ENCODE results near the gene CTNNBL1. TPM values are rescaled to one million over a fixed set of nuclear protein-coding genes. Genes with fewer than 3 reads are reported as not detected.

CTNNBL1 gene
- total and polyA plus RNA-seq, 3 donors from 2014 or later: 50.4 to 119 (median 61.0) TPM

DNA sequence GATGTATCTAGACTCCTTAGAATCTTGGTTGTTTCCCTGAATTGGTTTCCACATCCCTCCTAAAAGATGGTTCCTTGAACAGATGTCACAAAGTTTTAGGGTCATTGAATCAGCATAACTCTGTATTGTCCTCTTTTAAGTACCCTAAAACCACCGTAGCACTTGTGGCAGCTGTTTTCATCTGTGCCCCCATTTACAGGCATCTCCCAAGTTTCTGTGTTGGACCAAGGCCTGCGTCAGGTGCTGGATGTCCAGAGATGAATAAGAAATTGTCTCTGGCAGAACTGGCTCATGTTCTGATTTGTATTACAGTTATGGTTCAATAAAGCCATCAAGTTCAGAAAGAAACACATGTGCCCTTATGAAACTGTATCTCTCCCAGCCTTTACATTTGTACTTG, 48.3 kb downstream of the CTNNBL1 start:
- H3K36me3 ChIP-seq (ENCODE audit: low read depth, missing control alignments): no peaks in the 10 kb centered on the region
- TF ChIP-seq POLR2A (IDR thresholded peaks at IDR 0.05): no peak
- TF ChIP-seq CTCF (IDR thresholded peaks at IDR 0.05): no peak
- no peaks in the 10 kb centered on the region for H3K4me1 ChIP-seq
- intact Hi-C loops (cut with DNase I; ENCODE audit: low total_unique reads): no loop called here
- 86 to 87% methylated on average over 2 of the region's 2 CpGs for WGBS, 2 donors
- H3K27me3 ChIP-seq: no peaks in the 10 kb centered on the region
- H3K27ac ChIP-seq: no peak overlapping the region
- DNase-seq: no peak
- no peaks in the 10 kb centered on the region for H3K9me3 ChIP-seq
- H3K4me3 ChIP-seq: no peak overlapping the region

DNA sequence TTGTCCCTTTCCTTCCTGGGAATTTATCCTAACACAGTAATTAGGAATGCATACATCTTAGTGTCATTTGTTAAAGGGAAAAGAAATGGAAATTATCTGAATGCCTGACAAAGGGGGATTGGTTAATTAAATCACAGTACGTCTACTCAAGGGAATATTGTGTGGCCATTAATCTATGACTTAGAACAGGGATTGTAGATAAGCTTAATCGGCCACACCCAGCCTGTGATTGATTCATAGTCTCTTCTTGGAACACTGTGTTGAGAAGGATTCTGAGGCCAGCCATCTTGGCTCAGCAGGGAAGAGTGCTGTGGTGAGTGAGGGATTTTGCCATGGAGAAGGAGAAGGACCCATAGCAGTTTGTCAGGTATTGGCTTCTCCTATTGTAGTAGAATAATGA, 50.5 kb downstream of the CTNNBL1 start:
- no peaks in the 10 kb centered on the region for H3K4me1 ChIP-seq
- H3K9me3 ChIP-seq: no peaks in the 10 kb centered on the region
- no peak overlapping the region for H3K4me3 ChIP-seq
- H3K27ac ChIP-seq: no peak overlapping the region
- no peaks in the 10 kb centered on the region for H3K27me3 ChIP-seq
- H3K36me3 ChIP-seq (ENCODE audit: low read depth, missing control alignments): no peaks in the 10 kb centered on the region
- intact Hi-C loops (cut with DNase I; ENCODE audit: low total_unique reads): no loop called here
- 81 to 90% methylated on average over 2 of the region's 2 CpGs for WGBS, 2 donors
- no peak for DNase-seq
- TF ChIP-seq CTCF (IDR thresholded peaks at IDR 0.05): no peak
- TF ChIP-seq POLR2A (IDR thresholded peaks at IDR 0.05): no peak

- Histone ChIP-seq H3K4me3 (no peak overlapping the region), H3K27me3 (no peaks in the 10 kb centered on the region), H3K27ac (no peak overlapping the region), H3K9me3 (no peaks in the 10 kb centered on the region), H3K4me1 (no peaks in the 10 kb centered on the region), H3K36me3 (ENCODE audit: low read depth, missing control alignments) (no peaks in the 10 kb centered on the region)
- WGBS, 2 donors: 83 to 85% methylated on average over 3 of the region's 3 CpGs
- DNase-seq: no peak
- intact Hi-C loops (cut with DNase I; ENCODE audit: low total_unique reads): no loop called here
- TF ChIP-seq CTCF (IDR thresholded peaks at IDR 0.05): no peak
- TF ChIP-seq POLR2A (IDR thresholded peaks at IDR 0.05): no peak
Measured at GRCh38 chr20:37745553-37745952, 51.7 kb downstream of the CTNNBL1 start.

DNA sequence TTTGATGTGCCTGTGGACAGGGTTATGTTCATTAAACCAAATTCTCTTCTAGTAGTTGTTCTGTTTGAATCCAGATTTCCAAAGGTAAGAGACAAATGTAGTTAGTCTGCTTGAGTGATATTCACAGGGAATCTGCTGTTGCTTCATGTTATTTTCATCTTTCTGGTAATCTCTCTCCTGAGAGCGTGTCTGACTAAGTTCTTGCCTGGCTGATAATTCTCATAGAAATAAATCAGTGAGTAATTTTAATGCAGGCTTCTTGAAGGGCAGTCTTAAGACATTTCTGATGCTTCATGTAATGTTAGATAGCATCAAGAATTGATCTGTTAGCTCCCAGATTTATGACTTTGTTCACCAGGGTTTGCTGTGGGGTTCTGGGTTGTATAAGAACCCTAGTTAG, 54.2 kb downstream of the CTNNBL1 start:
- Histone ChIP-seq H3K4me3 (no peak overlapping the region), H3K36me3 (ENCODE audit: low read depth, missing control alignments) (no peaks in the 10 kb centered on the region), H3K9me3 (no peaks in the 10 kb centered on the region), H3K27me3 (no peaks in the 10 kb centered on the region), H3K27ac (no peak overlapping the region), H3K4me1 (no peaks in the 10 kb centered on the region)
- TF ChIP-seq CTCF (IDR thresholded peaks at IDR 0.05): no peak
- TF ChIP-seq POLR2A (IDR thresholded peaks at IDR 0.05): no peak
- intact Hi-C loops (cut with DNase I; ENCODE audit: low total_unique reads): no loop called here
- WGBS, 2 donors: 91 to 96% methylated on average over 1 of the region's 1 CpG
- no peak for DNase-seq

- Histone ChIP-seq H3K9me3 (no peaks in the 10 kb centered on the region), H3K4me1 (no peaks in the 10 kb centered on the region), H3K4me3 (no peak overlapping the region), H3K36me3 (ENCODE audit: low read depth, missing control alignments) (no peaks in the 10 kb centered on the region), H3K27ac (no peak overlapping the region), H3K27me3 (no peaks in the 10 kb centered on the region)
- intact Hi-C loops (cut with DNase I; ENCODE audit: low total_unique reads): no loop called here
- 92% methylated on average over 4 of the region's 4 CpGs for WGBS, 2 donors
- TF ChIP-seq CTCF (IDR thresholded peaks at IDR 0.05) (no peak), POLR2A (IDR thresholded peaks at IDR 0.05) (no peak)
- DNase-seq: no peak
Measured at GRCh38 chr20:37749218-37749617, 55.4 kb downstream of the CTNNBL1 start.

Measured in testis (tissue), 3 donors.